NCI-H1417 (cell line): Measurements from ENCODE around the gene PPIB.
"Not testable (repeated sequence)": the region's sequence is repeated elsewhere in the genome, so short reads cannot be mapped to it uniquely, and the experiment has no call there.

Experiments
- DNase-seq, 3 experiments: peaks; one replicate each; lab custom pipeline; 2025; lab: John Stamatoyannopoulos, UW

PPIB gene

DNA sequence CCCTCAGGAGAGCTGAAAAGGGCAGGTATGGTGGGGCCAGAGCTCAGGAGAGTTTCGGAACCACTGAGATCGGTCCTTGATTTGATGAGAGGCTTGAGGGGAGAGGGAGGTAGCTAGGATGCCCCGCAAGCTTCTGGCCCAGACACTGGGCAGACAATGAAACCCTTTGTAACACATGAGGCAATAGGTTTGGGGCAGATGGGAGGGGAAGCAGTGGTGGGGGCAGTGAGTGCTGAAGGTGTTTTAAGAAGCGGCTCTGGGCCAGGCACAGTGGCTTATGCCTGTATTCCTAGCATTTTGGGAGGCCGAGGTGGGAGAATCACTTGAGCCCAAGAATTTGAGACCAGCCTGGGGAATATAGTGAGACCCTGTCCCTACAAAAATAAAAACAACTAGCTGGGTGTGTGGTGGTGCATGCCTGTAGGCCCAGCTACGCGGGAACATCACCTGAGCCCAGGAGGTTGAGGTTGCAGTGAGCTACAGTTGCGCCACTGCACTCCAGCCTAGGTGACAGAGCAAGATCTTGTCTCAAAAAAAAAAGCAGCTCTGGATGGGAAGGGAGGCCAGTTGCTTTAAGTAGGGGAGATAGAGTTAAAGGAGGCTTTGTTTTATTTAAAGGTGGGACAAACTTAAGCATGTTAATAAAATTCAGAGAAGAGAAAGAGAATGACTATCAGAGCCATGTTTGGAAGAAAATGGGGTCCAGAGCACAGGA, 20.9 kb downstream of the PPIB start:
- no peak for DNase-seq

DNA sequence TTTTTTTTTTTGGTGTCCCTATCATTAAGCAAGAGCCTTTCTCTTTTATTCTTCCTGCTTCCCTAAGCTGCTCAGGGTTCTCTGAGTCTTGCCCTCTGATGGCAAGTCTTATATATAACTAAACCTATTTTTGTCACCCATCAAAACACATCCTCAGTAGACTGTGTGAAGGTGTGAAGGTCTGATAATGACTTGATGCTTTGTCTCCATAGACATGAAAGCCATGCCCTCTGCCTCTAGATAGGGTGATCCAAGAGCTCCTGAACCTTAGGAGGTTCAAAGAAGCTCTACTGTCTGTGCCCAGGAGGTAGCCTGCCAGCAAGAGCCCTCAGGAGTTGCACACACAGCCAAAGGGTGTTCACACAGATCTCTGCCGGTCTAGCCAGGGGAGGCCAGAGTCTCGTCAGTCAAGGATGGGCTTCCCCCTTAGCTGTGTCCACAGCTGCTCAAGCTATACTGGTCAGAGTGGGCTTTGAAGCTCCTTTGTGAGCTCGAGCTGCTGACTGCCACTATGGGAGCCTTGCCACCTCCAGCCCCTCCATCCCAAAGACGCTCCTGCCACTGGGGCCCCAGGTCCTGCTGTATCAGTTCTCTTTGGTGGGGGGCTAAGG, 24.4 kb downstream of the PPIB start:
- no peak for DNase-seq

DNA sequence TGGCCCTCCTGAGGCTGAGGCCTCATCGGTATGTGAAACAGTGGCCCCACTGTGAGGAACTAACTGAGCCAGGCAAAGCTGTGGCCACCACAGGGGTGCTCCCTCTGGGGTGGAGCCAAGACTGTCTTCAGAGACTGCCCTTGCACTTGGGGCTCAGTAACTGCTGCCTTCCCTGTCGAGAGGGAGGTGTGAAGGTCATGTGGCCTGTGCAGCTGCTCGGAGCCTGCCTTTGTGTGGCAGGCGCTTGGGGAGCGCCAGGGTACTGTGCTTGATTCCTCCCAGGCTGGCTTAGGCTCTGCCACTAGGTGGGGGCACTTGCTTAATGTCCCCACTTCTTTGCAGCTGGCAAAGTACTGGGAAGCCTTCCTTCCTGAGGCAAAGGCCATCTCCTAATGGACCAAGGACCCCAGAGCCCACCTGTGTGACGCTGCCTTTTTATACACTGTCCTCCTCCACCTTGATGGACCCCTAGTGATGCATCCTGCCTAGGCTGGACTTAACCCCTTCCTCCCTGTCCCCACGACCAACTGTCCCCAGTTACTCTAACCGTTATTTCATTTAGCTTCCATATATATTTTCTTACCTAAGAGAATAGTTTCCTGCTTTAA, 25.5 kb downstream of the PPIB start:
- peak in 1 of 3 experiments; percentile 9 for DNase-seq

DNA sequence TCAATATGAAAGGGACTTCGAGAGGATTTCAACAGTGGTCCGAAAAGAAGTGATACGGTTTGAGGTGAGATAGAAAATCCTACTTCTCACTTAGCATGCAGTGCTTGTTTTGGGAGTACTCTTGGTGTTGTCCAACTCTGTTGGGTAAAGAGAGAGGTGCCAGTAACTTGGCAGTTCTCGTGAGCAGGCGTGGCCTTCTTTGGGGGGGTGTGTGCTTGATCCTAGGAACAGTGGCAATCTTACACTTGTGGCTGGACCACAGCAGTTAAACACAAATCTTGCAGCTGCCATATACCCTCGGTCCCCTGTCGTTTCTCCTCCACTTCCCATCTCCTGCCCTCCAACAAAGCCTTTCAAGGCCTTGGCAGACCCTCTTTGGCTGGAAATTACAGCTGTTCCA, 26.5 kb downstream of the PPIB start:
- no peak for DNase-seq

DNA sequence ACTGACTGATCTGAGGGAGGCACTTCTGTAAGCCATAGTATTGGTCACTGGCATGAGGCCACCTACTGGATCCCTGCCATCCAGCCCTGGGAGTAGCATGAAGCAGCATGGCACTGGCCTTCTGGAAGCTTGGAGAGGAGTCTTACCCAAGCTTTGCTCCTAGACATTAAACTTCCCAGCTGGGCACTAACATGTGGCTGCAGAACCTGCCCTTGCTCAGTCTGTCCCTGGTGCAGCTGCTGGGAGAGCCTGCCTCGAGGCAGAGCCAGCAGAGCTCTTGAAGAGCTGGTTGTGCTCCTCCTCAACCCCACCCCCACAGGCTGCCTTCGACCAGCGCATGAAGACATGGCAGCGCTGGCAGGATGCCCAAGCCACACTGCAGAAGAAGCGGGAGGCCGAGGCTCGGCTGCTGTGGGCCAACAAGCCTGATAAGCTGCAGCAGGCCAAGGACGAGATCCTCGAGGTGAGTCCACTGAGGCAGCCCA, 28.4 kb downstream of the PPIB start:
- no peak for DNase-seq

DNA sequence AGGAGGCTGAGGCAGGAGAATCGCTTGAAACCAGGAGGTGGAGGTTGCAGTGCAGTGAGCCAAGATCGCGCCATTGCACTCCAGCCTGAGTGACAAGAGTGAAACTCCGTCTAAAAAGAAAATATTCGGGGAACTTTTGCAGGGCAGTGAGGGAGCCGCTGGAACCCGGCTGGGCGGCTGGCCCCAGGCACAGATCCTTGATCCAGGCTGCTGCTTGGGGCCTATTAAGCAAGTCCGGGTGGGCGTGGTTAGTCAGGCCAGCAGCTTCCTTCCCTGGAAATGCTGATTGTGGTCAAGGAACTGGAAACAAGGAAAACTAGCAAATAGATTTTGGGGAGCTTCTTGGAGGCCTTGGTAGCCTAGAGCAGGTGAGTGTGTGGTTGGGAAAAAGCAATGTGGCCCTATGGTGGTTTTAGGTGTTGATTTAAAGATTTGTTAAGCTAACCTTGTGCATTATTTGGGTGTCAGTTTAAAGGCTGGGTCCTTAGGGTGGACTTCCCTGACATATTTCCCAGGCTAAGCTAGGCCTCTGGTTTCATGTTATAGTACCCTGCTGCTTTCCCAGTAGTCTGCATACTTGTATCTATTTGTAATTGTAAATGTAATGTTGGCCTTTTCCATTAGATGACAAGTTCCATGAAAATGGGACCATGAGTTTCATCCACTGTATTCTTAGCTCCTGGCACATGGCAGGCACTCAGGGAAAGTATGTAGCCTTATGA, 29.0 kb downstream of the PPIB start:
- DNase-seq: no peak

DNA sequence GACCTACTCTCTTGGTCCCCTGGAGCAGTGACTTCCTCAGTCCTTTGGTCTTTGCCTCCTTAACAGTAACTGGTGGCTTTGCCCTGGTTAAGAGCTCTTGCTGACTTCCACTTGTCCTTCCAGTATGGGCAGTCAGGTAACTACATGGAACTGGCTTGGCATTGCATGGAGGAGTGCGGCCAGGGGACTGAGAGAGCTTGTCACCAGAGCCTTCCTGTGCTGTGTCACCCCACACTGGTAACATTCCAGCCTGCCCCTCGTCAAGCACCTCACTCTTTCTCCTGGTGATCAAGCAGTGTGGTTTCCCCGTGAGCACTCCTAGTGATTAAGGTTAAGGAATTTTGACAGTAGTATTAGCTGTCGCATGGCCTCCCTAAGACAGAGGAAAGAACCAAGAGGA, 30.6 kb downstream of the PPIB start:
- DNase-seq: no peak

DNA sequence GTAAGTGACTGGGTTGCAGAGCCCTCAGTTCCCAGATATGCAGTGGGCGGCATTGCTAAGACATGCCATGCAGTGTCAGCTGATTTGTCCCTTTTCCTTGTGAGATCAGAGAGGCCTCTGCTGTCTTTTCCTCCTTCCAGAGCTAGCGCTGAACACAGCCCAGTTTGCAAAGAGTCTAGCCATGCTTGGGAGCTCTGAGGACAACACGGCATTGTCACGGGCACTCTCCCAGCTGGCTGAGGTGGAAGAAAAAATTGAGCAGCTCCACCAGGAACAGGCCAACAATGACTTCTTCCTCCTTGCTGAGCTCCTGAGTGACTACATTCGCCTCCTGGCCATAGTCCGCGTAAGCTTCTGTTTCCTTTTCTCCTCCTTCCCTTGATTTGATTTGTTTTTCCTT, 31.3 kb downstream of the PPIB start:
- DNase-seq: no peak

DNA sequence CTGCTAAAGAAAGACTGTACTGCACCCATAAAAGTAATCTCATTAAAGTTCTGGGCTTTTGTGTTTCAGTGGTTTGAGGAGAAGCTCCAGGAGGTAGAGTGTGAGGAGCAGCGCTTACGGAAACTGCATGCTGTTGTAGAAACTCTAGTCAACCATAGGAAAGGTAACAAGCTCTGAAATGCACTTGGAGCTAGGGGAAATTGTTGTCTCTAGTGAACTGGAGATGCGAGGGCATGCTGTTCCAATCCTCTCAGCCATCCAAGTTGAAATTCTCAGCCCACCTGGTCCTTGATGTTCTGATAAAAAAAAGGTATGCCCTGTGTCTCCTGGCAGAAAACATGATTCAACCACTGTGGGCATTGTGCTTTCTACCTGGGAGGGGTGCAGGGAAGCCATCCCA, 32.7 kb downstream of the PPIB start:
- DNase-seq: no peak

DNA sequence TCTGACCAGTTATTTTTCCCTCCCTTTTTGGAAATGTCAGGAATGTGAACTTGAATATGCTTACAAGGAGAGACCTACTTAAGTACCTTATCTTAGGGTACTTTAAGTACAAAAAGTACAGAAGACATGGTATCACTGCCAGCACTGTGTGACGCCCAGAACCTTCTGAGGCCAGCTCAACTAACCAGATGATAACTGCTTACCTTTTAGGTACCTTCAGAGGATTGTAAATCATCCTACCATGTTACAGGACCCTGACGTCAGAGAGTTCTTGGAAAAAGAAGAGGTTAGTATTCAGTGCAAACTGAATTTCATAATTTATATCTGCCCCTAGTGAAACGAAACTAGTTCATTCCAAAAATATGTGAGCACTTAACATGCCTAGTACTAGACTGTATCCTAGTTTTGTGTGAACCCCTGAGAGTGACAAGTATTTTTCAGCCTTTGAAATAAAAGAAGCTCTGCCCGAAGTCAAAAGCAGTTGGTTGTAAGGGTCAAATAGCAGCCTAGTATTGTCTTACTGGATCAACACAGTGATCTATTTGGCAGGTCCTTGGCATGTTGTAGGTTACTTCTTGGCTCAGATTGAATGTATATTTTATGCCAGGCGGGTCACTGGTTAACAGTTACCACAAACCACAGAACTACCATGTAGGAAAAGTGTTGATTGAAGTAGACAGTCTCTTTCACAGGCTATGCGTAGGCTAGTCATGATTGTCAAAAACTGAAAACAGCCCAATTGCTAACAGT, 35.1 kb downstream of the PPIB start:
- no peak for DNase-seq

DNA sequence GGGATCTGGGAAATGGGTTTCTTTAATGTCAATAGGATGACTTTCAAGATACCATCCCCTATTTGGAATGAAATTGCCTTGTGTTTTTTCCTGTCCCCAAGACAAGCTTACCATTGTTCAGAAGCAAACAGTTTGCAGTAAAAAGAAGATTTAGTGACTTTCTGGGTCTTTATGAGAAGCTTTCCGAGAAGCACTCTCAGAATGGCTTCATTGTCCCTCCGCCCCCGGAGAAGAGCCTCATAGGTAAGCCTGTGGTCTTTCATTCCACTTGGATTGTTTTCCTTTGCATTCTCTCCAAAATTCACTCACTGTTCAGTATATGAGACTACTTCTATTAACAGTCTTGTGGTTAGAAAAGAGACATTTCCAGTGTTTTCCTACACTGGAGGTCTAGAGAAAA, 36.8 kb downstream of the PPIB start:
- no peak for DNase-seq

DNA sequence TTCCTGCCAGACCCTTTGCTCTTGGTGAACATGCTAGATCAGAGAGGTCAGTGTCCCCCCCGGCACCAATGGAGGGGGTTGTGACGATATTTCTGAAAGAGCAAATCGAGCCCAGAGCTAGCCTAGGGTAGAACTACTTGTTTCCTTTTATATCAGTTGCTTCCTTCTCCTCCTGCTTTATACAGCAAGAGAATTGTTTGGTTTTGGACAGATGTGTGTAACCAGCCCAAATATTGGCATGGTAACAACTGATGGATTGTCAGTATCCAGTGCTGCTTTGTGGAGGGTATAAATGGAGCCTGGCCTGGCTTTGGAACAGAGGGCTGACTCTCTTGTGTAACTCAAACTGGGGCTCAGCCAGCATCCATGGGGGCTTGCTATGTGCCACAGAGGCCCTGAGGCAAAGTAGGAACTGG, 39.9 kb downstream of the PPIB start:
- DNase-seq: no peak

DNA sequence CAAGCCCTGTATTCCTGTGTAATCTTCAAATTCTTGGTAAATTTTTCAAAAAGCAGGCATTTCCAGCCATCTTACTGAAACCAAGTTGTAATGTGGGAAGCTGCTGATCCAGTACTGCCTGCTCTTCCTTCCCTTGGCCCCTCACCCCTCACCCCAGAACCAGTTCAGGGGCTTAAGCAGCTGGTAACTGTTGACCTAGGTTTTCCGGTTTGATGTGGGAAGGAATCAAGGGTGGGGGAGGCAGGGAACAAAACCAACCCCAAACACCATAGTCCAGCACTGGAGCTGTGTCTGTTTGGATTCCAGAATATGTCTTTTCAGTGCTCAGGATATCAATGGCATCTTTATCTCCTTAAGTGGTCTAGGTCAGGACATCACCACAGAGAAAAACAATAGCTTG, 40.4 kb downstream of the PPIB start:
- no peak for DNase-seq

DNA sequence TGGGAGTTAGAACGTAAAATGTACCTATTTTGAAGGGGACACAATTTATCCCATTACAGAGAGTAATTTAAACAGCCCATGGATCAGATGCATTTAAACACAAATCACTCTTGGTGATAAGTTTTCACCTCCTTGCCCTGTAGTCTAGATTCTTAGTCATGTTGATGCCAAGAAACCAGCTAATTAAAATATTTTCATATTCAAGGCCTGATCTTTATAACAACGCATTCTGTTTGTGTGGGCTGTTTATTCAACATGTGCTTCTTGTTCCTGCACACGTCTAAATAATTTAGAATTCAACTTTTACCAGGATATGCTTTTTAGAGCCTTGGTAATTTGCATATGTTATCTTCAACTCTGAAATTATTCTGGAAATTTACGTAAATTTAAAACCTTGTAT, 41.2 kb downstream of the PPIB start:
- no peak for DNase-seq

DNA sequence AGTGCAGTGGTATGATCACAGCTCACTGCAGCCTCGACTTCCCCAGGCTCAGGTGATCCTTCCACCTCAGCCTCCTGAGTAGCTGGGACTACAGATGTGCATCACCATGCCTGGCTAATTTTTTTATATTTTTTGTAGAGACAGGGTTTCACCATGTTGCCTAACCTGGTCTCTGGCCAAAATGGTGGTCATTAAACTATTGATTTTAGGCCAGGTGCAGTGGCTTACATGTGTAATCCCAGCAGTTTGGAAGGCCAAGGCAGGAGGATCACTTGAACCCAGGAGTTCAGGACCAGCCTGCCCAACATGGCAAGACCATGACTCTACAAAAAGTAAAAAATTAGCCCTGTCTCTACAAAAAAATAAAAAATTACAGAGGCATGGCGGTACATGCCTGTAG, 42.5 kb downstream of the PPIB start:
- not testable (repeated sequence) for DNase-seq

DNA sequence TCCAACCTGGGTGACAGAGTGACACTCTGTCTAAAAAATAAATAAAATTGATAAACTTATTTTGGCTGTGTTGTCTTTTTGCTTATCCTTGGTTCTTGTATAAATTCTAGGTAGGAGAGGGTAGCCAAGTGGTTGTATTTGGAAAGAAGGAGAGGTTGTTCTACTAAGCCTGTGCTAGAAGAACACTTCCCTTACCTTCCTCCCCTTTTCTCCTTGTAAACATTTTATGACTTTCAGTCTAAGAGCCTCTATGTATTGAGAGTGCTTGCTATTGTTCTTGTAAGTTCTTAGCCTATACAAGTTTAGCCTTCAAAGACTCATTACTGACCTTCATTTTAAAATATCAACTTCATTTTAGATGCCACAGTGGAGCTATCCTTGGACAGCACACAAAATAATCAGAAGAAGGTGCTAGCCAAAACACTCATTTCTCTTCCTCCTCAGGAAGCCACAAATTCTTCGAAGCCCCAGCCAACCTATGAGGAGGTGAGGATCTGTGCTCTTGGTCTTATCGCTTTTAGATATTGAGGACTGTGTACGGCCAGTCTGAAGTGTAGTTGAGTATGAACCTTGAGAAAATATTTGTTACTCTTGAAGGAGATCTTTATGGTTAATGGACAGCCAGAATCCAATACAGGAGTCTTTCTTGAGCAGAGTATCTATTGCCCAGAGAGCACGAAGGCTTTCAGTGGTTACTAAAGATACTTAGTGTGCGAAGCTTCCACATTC, 44.9 kb downstream of the PPIB start:
- DNase-seq: no peak

DNA sequence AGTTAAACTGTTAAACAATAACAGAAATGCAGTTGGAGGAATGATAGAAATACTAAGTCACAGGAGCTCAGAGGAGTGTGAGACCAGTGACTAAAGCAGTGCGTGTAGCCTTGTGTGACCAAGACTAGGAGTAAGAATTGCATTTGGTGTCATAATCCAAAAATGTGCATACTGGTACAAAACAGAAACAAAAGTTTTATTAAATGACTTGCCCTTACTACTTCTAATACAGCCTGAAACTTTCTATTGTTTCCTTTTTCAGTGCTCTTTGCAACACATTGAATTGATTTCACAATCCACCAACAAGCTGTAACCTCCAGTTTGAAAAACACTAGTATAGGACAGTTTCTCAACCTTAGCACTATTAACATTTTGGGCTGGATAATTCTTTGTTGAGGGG, 49.9 kb downstream of the PPIB start:
- DNase-seq: no peak

DNA sequence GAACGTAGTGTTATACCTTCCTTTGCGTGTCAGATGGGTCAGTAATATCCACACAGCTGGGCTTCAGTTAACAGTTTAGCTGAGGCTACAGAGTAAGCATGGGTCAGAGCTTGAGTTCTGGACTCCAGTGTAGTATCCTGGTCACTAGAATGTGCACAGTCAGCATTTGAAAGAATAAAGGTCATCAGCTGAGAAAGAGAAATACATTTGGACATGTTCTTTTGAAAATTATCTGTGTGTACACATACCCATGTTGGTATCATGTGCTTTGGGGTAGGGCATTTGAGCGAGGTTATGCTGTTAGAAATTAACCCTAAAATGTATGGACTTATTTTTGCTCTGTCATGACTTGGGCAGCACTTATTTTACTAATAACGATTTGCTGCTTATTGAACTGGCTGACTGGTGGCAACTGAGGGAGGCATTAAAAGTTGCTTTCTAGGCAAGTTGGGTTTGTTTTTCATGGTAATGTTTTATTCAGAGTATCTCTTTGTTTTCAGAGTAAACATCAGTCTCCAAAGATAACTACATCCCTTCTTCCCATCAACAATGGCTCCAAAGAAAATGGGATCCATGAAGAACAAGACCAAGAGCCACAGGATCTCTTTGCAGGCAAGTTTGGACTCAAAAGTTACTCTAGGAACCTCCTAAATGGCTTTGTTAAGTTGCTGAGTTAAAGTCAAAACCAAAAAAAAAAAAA, 50.6 kb downstream of the PPIB start:
- no peak for DNase-seq

DNA sequence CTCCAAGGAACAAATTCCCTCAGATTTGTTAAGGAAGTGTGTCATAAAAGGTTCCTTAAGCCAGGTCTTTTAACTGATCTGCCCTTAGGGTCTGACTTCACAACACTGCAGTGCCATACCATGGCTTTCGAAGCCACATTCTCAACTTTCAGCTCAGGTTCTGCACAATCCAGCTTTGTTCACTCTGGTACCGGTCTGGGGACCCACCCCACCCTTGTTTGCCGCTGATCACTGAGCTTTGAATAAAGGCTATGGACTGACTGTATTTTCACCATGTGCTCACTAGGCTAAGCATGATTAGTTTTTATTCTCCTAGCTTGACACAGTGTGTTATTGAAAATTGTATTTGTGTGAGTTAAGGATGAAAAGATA, 51.2 kb downstream of the PPIB start:
- DNase-seq: no peak

DNA sequence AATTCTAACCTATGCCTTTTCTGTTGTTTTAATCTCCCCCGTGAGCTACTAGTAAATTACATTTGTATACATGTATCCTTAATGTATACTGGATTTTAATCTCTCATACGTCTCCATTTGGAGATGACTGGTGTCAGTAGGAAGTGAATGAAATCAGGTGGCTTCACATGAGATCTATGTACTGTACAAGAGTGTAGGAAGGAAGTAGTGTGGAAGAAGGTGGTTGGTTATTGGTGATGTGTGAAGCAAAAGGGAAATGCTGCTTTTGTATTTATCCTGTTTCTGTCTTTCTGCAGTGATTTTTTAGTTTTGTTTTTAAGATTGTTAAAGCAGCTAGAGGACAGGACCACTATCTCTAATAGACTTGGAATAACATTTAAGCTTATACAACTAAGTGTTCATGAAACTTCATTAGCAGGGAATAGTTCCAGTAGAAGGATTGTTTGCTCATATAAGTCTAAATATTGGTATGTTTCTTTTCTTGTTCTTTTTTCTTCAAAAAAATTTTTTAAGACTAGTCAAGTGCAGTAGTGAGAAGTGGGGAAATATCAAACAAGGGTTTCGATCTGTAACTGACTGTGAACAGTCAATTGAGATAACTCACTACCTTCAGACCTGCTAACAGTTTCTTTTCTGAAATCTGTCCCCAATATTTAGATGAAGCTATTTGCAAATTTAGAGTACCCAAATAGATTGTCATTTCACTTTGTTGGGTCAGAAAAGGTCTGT, 51.7 kb downstream of the PPIB start:
- DNase-seq: no peak
